Testis (tissue), 2 donors: Measurements from ENCODE around the gene NFIA.

ENCODE experiments used
- POLR2A ChIP-seq: fragments of 450-650 bp; IDR thresholded peaks from one replicate; pipeline ENCODE4 v1.6.1; 2017; ENCODE audit warnings: antibody characterized with exemption, mild to moderate bottlenecking, moderate library complexity
- TF ChIP-seq, protein P1 (sequence below), 3 experiments: fragments of 450-650 bp in 2 of 3; fragments of 200-600 bp in 1 of 3; sonication (generic) in 1 of 3; IDR thresholded peaks; one replicate each; pipeline ENCODE4 v1.5.1; 2016 to 2019; ENCODE audit warnings: antibody characterized with exemption in 3 of 3, mild to moderate bottlenecking in 2 of 3, moderate library complexity in 1 of 3

GRCh38 chr1:61445269-61445825 is 363.0 kb downstream of the NFIA start:
- no peak for TF ChIP-seq POLR2A
- TF ChIP-seq, protein P1, sequence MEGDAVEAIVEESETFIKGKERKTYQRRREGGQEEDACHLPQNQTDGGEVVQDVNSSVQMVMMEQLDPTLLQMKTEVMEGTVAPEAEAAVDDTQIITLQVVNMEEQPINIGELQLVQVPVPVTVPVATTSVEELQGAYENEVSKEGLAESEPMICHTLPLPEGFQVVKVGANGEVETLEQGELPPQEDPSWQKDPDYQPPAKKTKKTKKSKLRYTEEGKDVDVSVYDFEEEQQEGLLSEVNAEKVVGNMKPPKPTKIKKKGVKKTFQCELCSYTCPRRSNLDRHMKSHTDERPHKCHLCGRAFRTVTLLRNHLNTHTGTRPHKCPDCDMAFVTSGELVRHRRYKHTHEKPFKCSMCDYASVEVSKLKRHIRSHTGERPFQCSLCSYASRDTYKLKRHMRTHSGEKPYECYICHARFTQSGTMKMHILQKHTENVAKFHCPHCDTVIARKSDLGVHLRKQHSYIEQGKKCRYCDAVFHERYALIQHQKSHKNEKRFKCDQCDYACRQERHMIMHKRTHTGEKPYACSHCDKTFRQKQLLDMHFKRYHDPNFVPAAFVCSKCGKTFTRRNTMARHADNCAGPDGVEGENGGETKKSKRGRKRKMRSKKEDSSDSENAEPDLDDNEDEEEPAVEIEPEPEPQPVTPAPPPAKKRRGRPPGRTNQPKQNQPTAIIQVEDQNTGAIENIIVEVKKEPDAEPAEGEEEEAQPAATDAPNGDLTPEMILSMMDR (IDR thresholded peaks at IDR 0.05) = no peak
